ENCODE data around the gene LMF1. TPM values are rescaled to one million over a fixed set of nuclear protein-coding genes. Genes with fewer than 3 reads are reported as not detected.

LMF1 gene
- total RNA-seq, 1 donor from 2014 or later = 9.4 TPM

GRCh38 chr16:984736-985636 lies 14.2 kb upstream of the LMF1 start:
- no peak for DNase-seq

DNA sequence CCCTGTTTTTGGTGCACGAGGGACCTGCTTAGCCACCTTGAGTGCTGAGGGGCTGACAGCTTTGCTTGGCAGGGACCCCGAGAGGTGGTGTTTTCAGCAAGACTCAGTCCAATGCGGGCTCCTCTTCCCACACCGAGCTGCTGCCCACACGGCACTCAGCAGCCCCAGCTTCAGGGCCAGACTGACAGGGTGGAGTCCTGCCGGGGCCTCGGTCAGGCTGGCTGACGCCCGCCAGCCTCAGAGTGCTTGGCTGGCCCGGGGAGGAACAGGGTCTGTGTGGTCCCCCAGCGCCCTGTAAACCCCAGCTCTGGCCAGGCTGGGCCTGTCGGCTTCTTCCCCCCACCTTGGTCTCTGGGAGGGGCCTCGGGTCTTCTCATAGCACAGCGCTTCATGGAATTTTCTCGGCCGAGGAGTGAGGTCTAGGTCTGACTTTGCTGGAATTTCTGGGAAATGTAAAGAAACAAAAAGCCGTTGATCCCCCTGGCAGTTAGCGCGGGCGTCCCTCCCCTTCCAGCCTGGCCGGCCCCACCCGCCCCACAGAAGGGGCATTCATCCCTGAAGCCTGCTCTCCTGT lies 13.4 kb upstream of the LMF1 start:
- no peak for DNase-seq

DNA sequence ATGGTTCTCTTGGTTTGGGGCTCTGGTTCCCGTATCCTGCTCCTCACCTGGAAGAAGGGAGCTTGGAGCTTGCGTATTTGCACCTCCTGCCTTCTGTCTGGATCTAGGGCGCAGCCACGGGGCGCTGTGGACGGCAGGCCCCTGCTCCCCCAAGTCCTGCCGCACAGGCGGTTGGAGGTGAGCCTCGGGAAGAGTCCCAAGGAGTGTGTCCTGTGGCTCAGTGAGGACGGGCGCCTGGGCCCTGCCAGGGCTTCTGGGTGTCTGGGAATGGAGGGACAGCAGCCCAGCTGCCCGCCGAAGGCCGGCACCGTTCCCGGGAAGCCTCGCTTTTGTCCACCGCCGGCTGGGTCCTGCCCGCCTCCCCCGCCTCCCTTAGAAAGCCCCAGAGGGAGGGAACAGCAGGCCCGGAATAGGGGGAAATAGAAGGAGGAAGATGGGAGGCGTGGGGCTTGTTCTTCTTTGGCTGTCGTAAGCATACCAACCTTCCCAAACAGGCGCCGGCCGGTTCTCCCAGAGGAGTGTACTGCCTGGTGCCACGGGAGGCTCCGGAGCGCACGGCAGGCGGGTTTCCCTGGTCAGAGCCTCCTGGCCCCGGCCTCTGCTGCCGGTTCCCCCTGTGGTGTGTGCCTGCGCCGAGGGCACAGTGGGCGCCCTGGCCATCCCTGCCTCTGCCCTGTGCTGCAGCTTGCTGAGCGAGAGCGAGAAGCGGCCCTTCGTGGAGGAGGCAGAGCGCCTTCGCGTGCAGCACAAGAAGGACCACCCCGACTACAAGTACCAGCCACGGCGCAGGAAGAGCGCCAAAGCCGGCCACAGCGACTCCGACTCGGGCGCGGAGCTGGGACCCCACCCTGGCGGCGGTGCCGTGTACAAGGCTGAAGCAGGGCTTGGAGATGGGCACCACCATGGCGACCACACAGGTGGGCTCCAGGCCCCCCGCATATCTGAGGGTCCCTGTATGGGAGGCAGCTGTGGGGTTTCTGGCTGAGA lies 12.6 kb upstream of the LMF1 start:
- peak; percentile 66 for DNase-seq

DNA sequence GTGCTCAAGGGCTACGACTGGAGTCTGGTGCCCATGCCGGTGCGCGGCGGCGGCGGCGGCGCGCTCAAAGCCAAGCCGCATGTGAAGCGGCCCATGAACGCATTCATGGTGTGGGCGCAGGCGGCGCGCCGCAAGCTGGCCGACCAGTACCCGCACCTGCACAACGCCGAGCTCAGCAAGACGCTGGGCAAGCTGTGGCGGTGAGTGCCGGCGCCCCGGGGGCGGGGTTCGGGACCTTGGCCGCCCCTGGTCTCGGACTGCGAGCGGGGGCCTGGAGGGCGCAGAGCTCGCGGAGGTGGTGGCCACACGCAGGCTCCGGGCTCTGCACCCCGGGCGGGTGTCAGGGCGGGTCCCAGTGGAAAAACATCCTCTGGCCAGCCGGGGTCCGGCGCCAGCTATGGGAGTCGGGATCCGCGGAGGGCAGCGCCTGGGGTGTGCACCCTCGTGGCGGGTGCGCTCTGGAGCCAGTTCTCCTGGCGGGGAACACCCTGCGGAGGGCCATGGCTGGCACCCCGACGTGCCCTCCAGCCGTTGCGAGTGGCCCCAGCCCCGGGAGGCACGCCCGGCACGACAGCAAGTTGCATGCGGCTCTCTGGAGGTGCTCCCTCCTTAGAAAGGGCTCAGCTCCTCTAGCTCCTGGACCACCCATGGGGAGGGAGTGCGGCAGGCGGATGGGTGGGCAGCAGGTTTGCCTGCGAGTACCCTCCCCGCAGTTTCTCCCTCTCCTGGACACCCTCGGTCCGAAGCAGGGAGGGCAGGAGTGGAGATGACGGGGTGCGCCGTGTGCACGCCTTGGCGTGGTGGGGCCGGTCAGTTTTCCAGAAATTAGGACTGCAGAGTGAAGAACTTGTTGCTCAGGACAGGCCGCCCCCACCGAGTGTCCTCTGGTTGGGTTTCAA lies 11.6 kb upstream of the LMF1 start:
- DNase-seq = no peak

DNA sequence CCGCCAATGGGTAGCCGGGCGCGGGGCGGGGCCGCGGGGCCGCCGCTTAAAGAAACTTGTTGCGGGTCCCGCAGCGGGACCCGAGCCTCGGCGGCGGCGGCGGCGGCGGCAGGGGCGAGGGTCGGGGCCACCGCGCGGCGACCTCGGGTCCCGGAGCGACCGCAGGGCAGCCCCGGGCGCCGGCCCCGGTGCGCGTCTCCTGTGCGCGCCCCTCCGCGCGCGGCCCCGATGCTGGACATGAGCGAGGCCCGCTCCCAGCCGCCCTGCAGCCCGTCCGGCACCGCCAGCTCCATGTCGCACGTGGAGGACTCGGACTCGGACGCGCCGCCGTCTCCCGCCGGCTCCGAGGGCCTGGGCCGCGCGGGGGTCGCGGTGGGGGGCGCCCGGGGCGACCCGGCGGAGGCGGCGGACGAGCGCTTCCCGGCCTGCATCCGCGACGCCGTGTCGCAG lies 10.9 kb upstream of the LMF1 start, which contains the start of gene SOX8:
Gene SOX8 (plus strand): TSS at position 76 of the 450 bp plus-strand sequence. CDS start 153 bp downstream, at position 229.
- DNase-seq = no peak

- DNase-seq = no peak
Measured at GRCh38 chr16:980595-980854, 9.7 kb upstream of the LMF1 start.

DNA sequence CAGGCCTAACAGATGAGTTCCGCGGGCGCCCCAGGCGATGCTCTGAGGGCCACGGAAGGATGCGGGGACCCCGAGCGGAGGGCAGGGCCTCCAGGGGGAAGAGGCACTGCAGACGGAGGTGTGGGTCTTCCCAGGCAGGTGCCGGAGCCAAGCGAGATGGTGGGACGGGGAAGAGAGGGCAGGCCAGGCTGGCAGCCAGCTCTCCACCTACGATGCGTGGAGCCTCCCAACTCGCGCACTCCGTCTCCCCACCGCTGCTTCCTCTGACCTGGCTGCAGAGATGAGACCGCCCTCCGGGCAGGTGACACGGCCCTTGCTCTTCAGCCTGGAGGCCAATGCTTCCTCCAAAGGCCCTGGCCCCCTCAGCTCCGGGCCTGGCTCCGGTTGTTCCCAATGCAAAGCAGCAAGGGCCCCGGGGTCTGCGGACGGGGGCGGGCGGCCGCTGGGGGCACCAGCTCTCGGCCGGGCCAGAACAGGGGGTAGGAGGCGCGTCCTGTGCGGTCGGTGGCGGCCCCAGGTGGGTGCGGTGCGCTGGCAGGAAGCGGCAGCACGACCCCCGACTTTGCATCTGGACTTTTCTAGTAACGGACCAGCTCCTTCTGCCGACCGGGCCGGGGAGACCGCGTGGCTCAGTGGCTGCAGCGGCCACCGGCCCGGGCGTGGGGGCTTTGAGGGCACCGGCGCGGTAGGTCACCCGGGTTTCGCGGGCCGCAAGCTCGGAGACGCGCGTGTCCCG lies 9.2 kb upstream of the LMF1 start:
- no peak for DNase-seq

DNA sequence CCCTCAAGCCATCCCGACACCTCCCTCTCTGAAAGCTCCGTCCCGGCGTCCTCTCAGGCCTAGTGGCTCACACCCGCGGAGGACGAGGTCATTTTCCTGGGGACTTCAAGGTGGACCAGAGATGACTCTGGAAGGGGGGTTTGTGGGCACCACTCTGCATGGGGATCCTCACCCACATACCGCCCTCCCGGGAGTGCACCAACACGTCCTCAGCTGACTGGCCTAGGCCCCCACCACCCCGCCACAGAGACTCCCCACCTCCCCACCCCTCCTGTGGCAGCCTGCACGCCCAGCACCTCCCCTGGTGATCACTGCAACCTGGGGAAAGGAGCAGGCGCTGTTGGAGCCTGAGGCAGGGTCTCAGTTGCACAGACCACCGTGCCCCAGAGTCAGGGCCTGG lies 8.4 kb upstream of the LMF1 start:
- no peak for DNase-seq

- DNase-seq = no peak
Measured at GRCh38 chr16:978403-978802, 7.6 kb upstream of the LMF1 start.

DNA sequence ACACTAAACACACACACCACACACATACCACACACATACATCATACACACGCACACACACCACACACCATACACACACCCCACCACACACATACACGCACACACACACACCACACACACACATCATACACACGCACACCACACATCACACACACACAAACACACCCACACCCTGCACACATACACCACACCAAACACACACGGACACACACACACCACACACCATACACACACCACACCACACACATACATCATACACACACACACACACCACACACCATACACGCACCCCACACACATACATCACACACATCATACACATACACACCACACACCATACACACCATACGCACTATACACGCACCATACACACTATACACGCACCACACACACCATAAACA lies 7.1 kb upstream of the LMF1 start:
- no peak for DNase-seq

DNA sequence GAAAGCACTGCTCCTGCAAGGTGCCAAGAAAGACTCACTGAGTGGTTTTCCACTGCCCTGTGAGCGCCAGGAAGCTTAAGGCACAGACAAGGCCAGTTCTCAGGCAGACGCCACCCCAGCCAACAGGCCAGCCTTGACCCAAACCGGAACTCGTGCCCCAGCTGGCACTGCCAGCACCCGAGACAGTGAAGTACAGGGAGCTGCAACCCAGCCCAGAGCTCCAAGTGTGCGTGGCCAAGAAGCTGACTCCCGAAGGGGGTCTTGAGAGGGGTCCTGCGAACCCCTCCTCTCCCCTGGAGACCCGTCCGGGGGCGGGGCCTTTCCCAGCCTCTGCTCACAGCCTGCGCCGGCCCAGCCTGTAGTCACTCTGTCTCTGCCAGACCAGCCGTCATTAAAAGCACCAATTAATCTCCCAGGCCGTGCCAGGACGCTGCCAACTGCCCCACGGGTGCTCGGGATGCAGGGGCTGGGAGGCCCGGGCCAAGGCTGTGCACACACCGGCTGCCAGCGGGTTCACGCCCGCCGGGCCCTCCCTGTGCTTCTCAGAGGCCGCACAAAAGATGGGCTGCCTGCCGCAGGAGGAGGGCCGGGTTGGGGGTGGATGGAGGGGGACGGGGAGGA lies 6.4 kb upstream of the LMF1 start:
- peak; percentile 67 for DNase-seq

- no peak for DNase-seq
Measured at GRCh38 chr16:976389-976931, 5.7 kb upstream of the LMF1 start.

GRCh38 chr16:975291-975690 lies 4.5 kb upstream of the LMF1 start:
- DNase-seq = no peak

GRCh38 chr16:974611-975261 lies 4.0 kb upstream of the LMF1 start:
- no peak for DNase-seq

GRCh38 chr16:974001-974601 lies 3.3 kb upstream of the LMF1 start:
- no peak for DNase-seq

DNA sequence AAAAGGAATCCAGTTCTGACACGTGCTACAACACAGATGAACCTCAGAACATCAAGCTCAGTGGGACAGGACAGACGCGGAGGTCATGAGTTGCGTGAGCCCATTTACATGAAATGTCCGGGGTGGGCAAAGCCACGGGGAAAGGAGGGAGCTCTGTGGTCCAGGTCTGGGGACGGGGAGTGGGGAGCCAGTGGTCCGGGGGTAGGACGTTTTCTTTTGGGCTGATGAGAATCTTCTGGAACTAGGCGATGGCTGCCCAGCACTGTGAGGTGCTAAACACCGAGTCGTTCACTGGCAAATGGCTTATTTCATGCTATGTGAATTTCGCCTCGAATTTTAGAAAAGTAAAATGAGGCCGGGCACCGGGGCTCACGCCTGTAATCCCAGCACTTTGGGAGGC lies 2.6 kb upstream of the LMF1 start:
- no peak for DNase-seq

GRCh38 chr16:972316-973002 lies 1.7 kb upstream of the LMF1 start:
- peak; percentile 84 for DNase-seq

- no peak for DNase-seq
Measured at GRCh38 chr16:971981-972315, 1.2 kb upstream of the LMF1 start.

GRCh38 chr16:971582-971905 lies 760 bp upstream of the LMF1 start:
- DNase-seq = no peak

All from occipital lobe (tissue), 2 donors.